DOHH2 (cell line): ENCODE measurements around the gene PEMT.

ENCODE experiments used
- H3F3A ChIP-seq: fragments of 200-600 bp; sonication (generic), shearing (Covaris generic); 2 replicates; pipeline ENCODE4 v1.6.0; 2016; ENCODE audit warnings: antibody characterized with exemption, mild to moderate bottlenecking; ENCODE audit not compliant: control insufficient read depth, insufficient read depth
- H3K27ac ChIP-seq: fragments of 200-600 bp; sonication (generic); 2 replicates; pipeline ENCODE4 v1.5.1; 2014; ENCODE audit warnings: low read depth, mild to moderate bottlenecking, low read length, moderate library complexity
- H3K27me3 ChIP-seq: fragments of 200-600 bp; sonication (generic); 2 replicates; pipeline ENCODE4 v1.6.1; 2014; ENCODE audit warnings: mild to moderate bottlenecking, low read length, mixed read lengths; ENCODE audit not compliant: control insufficient read depth
- H3K36me3 ChIP-seq: fragments of 200-600 bp; sonication (generic); 2 replicates; pipeline ENCODE4 v1.6.1; 2014; ENCODE audit warnings: mild to moderate bottlenecking, low read length, moderate library complexity, mixed read lengths; ENCODE audit not compliant: control insufficient read depth
- H3K4me1 ChIP-seq: fragments of 200-600 bp; sonication (generic); 2 replicates; pipeline ENCODE4 v1.6.1; 2014; ENCODE audit warnings: mild to moderate bottlenecking, low read length, mixed read lengths; ENCODE audit not compliant: control insufficient read depth
- H3K4me2 ChIP-seq: fragments of 200-600 bp; sonication (generic); 2 replicates; pipeline ENCODE4 v1.6.0; 2014; ENCODE audit warnings: mild to moderate bottlenecking, low read length, moderate library complexity
- H3K4me3 ChIP-seq: fragments of 200-600 bp; sonication (generic); 2 replicates; pipeline ENCODE4 v1.5.1; 2014; ENCODE audit warnings: mild to moderate bottlenecking, low read length, mixed read lengths
- H3K79me2 ChIP-seq: fragments of 200-600 bp; sonication (generic); 2 replicates; pipeline ENCODE4 v1.6.1; 2014; ENCODE audit warnings: mild to moderate bottlenecking, low read length, mixed read lengths; ENCODE audit not compliant: control insufficient read depth
- H3K9me2 ChIP-seq: fragments of 200-600 bp; sonication (generic); replicated peaks from 2 replicates; pipeline ENCODE4 v1.6.1; 2014; ENCODE audit warnings: mild to moderate bottlenecking, low read length, mixed read lengths; ENCODE audit not compliant: control insufficient read depth
- H3K9me3 ChIP-seq: fragments of 200-600 bp; sonication (generic); 2 replicates; pipeline ENCODE4 v1.6.1; 2014; ENCODE audit warnings: antibody characterized with exemption, low read length, mixed read lengths; ENCODE audit not compliant: control insufficient read depth, insufficient read depth
- H4K20me1 ChIP-seq: fragments of 200-600 bp; sonication (generic); 2 replicates; pipeline ENCODE4 v1.6.0; 2014; ENCODE audit warnings: low read depth, mild to moderate bottlenecking, antibody characterized with exemption, low read length, moderate library complexity; ENCODE audit not compliant: control insufficient read depth, insufficient read depth
- CTCF ChIP-seq: fragments of 200-600 bp; sonication (generic); IDR thresholded peaks from one replicate; pipeline ENCODE4 v1.5.1; 2014; ENCODE audit warnings: antibody characterized with exemption, mild to moderate bottlenecking, low read depth, low read length; ENCODE audit not compliant: poor library complexity, severe bottlenecking
- EZH2phosphoT487 ChIP-seq: fragments of 200-600 bp; sonication (generic); IDR thresholded peaks from 2 replicates; pipeline ENCODE4 v1.6.1; 2017; ENCODE audit warnings: borderline replicate concordance, mild to moderate bottlenecking, antibody characterized with exemption, low read length, moderate library complexity, mixed read lengths

The PEMT gene

GRCh38 chr17:17562146-17562511 is 29.4 kb downstream of the PEMT start:
- Histone ChIP-seq H3K36me3 (no peaks in the 10 kb centered on the region), H3K4me2 (no peak overlapping the region), H3K27me3 (no peaks in the 10 kb centered on the region), H3K27ac (no peak overlapping the region), H3K4me1 (no peaks in the 10 kb centered on the region), H3K79me2 (no peaks in the 10 kb centered on the region), H3K9me3 (no peaks in the 10 kb centered on the region), H3K9me2 (no peaks in the 10 kb centered on the region), H3K4me3 (no peak overlapping the region), H3F3A (no peaks in the 10 kb centered on the region), H4K20me1 (0 out of 2 replicates have a peak, but pooled peaks cover 1% of the 10 kb centered on the region)
- TF ChIP-seq EZH2phosphoT487, result no peak
- TF ChIP-seq CTCF, result no peak

- Histone ChIP-seq H3K9me3 (no peaks in the 10 kb centered on the region), H3K36me3 (no peaks in the 10 kb centered on the region), H3K79me2 (no peaks in the 10 kb centered on the region), H3K4me2 (no peak overlapping the region), H4K20me1 (no peaks in the 10 kb centered on the region), H3K27me3 (no peaks in the 10 kb centered on the region), H3F3A (no peaks in the 10 kb centered on the region), H3K4me3 (no peak overlapping the region), H3K9me2 (no peaks in the 10 kb centered on the region), H3K4me1 (no peaks in the 10 kb centered on the region), H3K27ac (no peak overlapping the region)
- TF ChIP-seq EZH2phosphoT487, result no peak
- TF ChIP-seq CTCF, result no peak
Measured at GRCh38 chr17:17561408-17562145, 29.9 kb downstream of the PEMT start.

GRCh38 chr17:17560975-17561374 is 30.5 kb downstream of the PEMT start:
- Histone ChIP-seq H3K79me2 (no peaks in the 10 kb centered on the region), H3F3A (no peaks in the 10 kb centered on the region), H3K4me2 (no peak overlapping the region), H3K27ac (no peak overlapping the region), H4K20me1 (no peaks in the 10 kb centered on the region), H3K4me3 (no peak overlapping the region), H3K36me3 (no peaks in the 10 kb centered on the region), H3K9me2 (no peaks in the 10 kb centered on the region), H3K4me1 (no peaks in the 10 kb centered on the region), H3K27me3 (no peaks in the 10 kb centered on the region), H3K9me3 (no peaks in the 10 kb centered on the region)
- TF ChIP-seq EZH2phosphoT487 (no peak), CTCF (no peak)
